Measurements from ENCODE around the gene ACO1.

The ACO1 gene

GRCh38 chr9:32424616-32425015 is 40.2 kb downstream of the ACO1 start:
- no peak for DNase-seq

GRCh38 chr9:32426278-32426939 is 42.0 kb downstream of the ACO1 start:
- DNase-seq: no peak

DNA sequence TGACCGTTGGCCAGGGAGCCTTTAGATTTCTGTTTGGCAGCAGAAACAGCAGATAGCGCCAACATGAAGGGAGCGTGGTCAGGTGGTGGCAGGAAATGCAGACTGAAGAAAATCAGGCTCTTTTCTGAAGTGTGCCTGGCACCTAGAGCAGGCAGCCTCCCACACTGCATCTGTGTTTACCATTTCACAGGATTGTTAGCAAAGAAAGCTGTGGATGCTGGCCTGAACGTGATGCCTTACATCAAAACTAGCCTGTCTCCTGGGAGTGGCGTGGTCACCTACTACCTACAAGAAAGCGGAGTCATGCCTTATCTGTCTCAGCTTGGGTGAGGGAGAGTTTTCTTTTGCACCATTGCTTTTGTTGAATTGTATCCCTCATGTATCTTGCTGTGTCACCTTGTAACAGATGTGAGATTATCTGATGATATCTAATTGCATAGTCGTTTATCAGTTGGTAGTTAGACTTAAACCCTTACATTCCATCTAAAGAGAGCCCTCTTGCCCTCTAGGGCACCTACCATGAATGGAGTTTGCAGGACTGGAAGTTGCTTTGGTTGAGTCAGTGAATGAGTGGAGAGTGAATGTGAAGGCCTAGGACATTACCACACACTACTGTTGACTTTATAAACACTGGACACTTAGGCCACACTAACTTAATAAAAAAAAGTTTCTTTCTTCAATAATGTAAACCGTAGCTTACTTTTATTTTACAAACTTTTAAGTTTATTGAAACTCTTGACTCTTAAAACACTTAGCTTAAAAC is 42.8 kb downstream of the ACO1 start:
- no peak for DNase-seq

GRCh38 chr9:32430720-32431119 is 46.3 kb downstream of the ACO1 start:
- no peak for DNase-seq

GRCh38 chr9:32431196-32431595 is 46.8 kb downstream of the ACO1 start:
- no peak for DNase-seq

DNA sequence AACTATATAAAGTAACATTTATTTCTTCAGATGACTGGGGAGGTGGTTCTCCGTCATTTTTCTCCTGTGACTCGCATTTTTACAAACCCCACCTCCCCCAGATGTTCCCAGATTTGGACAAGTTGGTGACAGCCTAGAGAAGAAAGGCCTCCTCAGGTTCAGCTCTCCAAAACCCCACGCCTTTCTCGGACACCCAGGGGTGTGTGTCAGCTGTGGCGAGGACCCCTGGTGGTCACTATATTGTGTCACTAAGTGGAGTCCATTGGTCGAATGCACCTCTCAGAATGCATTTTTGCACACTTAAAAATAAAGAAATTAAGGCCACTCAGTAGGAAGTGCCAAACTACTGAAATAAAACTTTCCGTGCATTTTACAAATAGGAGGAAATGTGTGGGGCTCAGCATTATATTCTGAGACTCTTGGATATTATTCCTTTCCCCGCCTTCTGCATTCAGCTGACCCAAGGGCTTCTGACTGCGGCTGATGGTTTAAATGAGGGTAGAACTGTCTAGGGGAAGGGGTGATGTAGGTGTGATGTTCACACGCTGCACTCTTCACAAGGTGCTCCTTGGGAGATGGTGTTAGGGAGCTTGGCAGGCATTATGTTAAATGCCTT is 47.6 kb downstream of the ACO1 start:
- DNase-seq: peak; percentile 32 to 43

GRCh38 chr9:32434892-32435291 is 50.4 kb downstream of the ACO1 start:
- no peak for DNase-seq

DNA sequence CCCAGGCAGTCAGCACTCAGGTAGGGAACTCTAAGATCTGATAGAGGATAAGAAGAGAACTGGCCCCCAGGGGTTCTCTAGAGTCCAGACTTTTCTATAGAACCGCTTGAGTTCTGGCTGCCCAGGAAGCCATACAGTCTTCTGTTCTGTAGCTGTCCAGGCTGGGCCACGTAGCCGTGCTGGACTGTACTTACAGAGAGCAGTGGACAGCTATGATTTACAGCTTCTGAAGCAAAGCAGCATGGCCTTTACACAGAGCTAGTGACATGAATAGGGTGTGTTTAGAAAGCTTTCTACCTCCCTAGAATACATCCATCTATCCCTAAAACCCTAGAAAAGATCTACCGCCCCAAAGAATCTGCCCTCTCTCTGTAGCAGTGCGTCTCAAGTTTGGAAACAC is 57.2 kb downstream of the ACO1 start:
- DNase-seq: no peak

- DNase-seq: no peak
Observed at GRCh38 chr9:32442433-32442832, 58.0 kb downstream of the ACO1 start.

GRCh38 chr9:32449969-32450368 is 65.5 kb downstream of the ACO1 start:
- DNase-seq: no peak

DNA sequence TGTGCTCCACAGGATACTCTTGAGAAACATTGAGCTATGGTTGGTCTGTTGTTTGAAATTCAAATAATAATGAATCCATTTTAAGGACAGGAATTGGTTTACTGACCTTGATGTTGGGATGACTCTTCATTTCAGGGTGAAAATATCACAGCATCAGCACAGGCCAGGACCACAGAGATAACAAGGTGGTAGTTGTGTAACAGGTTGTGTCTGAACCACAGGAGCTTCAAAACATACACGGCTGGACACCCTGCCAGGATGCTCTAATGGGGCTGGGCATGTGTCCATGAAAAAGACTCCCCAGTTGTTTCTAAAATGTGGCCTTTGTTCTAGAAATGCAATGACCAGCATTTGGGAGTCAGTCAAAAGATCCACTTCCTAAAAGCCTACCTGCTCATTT is 69.8 kb downstream of the ACO1 start:
- DNase-seq: no peak

- no peak for DNase-seq
Observed at GRCh38 chr9:32455738-32456137, 71.3 kb downstream of the ACO1 start.

- DNase-seq: no peak
Observed at GRCh38 chr9:32456564-32456963, 72.1 kb downstream of the ACO1 start.

DNA sequence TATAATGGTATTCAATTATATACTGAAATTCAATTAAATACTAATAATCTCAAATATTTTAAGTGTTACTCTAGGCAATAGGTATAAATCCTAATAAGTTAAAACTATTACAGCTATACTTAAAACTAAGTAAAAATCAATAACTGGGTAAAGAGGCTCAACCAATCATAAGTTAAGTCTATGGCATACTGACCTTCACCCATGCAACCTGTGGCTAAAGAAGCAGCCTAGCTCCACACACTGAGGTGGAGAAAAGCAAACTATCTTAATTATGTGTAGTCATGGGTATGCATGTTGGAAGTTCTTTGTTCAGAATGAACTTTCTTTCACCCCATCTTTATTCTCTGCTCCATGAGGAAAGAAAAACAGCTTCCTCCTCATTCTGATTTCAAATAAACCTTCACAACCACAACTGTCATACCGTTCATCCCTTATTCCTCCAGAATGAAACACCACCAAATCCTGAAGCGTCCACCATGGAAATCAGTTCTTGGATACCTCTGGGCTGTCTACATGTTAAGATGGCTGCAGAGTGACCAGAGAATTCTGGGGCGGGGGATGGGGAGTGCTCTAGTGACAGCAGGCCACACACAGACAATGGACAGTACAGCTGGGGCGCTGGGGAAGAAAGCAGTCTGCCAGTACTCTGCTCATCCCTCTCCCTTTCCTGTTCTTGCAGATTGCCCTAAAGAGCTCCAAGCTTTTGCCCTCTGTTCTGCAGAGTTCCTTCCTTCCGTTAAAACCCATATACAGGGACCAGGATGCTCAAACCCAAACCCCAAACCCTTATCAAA is 79.3 kb downstream of the ACO1 start:
- no peak for DNase-seq

DNA sequence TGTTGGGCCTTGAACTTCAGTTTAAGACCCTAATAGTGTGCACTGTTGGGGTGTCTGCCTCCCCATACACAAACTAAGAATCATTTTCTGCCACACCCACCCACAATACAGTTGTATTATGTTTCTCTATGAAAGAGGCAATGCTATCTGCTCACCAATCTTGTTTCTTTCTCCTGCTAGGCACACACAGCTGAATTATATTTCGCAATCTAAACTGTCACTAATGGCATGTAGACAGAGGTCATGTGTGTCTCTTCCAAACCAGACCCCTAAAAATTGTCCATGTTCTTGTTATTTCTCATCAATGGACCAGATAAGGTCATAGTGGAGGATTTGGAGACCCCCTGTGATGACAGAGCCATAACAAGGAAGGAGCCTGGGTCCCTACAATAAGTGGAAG is 84.3 kb downstream of the ACO1 start:
- no peak for DNase-seq

DNA sequence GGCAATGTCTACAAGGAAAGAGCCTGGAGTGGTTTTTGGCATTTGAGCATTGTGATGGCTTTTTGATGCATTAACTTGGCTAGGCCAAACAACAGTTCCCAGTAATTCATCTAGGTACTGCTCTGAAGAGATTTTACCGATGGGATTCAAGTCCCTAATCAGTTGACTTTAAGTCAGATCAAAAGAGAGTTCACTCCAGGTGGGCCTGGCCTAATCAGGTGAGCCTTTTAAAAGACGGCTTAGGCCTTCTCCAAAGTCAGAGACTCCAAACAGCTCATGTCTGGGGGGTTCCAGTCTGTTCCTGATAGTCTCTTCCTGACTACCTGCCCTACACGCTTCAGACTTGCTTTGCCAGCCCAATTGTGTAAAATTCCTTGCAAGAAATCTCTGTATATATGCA is 87.9 kb downstream of the ACO1 start:
- no peak for DNase-seq

DNA sequence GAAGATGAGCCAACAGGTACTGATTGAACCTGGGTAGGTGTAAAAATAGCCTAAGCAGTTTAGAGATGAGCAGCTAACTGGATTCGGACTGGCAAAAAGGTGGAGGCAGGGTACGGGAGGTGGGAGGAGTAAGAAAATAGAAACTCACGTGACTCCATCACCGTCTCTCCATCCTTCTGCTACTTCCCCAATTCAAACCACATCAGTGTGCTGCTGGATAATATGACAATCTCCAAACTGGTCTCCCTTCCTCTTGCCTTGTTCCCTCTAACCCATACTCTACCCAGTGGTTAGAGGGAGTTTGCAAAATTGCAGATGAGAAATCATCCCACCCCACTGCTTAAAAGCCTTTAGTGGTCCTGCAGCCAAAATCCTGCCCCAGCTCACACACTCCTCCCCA is 98.9 kb downstream of the ACO1 start:
- DNase-seq: no peak

- no peak for DNase-seq
Observed at GRCh38 chr9:32486839-32487562, 102.6 kb downstream of the ACO1 start.

- no peak for DNase-seq
Observed at GRCh38 chr9:32487981-32488380, 103.5 kb downstream of the ACO1 start.

DNA sequence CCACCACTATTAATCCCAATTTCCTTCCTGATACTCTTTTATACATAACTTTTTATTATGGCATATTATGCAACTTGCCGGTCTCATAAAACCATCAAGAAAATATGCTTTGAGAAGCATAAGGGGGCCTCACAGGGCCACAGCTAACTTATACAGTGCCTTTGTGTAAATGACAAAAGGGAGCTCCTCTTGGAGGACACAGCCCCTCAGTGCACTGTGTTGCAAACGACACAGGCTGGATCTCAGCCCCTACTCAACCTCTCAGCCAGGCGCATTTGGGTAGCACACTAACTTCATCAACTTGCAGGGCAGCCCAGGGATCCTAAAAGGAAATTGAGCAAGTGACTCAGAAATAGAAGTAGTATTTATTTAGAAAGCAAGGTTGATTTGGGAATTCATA is 106.2 kb downstream of the ACO1 start:
- no peak for DNase-seq

DNA sequence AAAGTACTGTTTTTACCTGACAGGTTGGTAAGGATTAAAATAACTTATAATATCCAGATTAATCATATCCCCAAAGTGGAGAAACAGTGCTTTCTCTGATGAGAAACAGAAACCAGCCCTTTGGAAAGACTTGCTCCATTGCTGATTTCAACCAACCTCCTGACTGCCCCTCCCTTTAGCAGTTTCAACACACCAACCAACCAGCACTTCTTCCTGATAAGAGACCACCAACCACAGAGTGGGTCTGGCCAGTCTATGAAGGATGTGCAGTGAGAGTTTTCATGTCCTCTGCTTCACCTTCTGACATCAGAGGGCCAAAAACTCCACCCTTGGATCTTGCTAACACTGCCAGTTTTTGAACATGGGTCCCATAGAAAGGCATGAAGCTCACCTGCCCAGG is 113.5 kb downstream of the ACO1 start:
- DNase-seq: no peak

DNA sequence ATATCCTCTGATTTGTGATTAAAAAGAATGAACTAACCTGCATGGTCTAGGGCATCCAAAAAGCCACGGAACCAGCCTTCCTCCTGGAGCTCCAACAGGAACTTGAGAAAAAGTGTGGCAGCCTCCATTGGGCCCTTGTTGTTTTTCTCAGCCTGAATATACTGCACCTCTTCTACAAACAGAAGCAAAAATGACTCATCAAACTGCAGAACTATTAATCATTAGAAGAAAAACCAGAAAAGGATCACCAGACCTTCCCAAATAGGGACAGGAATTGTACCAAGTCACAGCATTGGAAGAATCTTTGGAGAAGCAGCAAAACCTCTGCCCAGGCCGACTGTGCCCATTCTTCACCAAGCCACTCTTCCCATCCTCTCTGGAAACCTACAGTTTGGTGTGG is 116.3 kb downstream of the ACO1 start:
- no peak for DNase-seq

DNA sequence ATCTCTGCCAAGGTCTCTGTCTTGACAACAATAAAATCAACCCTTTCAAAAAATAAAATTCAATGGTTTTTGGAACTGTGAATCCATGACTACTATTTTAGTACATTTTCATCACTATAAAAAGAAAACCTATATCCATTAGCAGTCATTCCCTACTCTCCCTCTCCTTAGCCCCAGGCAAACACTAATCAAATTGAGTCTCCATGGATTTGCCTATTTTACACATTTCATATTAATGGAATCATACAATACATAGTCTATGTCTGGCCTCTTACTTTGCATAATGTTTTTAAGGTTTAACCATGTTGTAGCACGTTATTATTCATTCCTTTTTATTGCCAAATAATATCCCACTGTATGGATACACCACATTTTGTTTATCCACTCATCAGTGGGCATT is 117.4 kb downstream of the ACO1 start:
- no peak for DNase-seq
